DLD1 (cell line): Measurements from ENCODE around the gene CRISPLD2.
"Not testable (repeated sequence)": the region's sequence is repeated elsewhere in the genome, so short reads cannot be mapped to it uniquely, and the experiment has no call there.

ENCODE experiments used
- in situ Hi-C: cut with HindIII; loops from 2 replicates; pipeline ENCODE4 v1.10.0; 2017; ENCODE audit warnings: low sequenced_read_pairs

Gene CRISPLD2

GRCh38 chr16:84926462-84926861 lies 106.7 kb downstream of the CRISPLD2 start:
- in situ Hi-C loops, result loop anchor here (5.0 kb wide), 1 partner anchor 39 kb away; no protein-coding TSS in a partner anchor

GRCh38 chr16:84927621-84928591 lies 108.1 kb downstream of the CRISPLD2 start:
- in situ Hi-C loops, result loop anchor here (5.0 kb wide), 1 partner anchor 41 kb away; no protein-coding TSS in a partner anchor

DNA sequence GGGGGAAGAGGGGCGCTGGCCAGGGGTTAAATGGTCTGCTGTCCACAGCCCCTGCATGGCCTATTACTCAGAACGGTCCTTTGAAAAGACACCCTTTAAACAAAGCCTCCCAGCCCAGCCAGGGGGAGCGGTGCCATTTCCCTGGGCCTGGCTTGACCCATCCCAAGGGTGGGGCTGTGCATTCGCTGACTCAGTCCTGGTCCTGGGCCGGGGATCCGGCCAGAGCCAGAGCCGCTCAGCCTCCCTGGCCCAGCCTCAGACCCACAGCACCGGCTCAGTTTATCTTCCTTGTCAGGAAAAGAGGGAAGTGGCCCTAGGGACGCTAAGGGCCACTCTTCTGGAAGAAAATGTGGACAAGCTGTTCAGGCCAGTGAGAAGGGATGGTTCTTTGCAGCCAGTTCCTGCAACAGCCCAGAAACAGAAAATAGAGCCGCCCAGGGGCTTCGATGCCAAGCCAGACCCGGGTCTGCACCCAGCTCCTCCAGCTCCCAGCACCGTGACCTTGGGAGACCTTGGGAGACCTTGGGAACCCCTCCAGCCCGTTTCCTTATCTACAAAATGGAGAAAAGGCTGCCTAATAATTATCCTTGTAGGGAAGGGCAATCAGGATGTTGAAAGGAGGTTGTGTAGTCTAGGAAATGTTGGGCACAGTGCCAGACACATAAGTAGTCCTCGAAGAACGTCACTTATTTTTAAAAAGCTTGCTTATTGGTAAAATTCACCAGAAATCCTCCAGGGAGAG lies 109.1 kb downstream of the CRISPLD2 start:
- in situ Hi-C loops, result loop anchor here (5.0 kb wide), 1 partner anchor 42 kb away; no protein-coding TSS in a partner anchor

DNA sequence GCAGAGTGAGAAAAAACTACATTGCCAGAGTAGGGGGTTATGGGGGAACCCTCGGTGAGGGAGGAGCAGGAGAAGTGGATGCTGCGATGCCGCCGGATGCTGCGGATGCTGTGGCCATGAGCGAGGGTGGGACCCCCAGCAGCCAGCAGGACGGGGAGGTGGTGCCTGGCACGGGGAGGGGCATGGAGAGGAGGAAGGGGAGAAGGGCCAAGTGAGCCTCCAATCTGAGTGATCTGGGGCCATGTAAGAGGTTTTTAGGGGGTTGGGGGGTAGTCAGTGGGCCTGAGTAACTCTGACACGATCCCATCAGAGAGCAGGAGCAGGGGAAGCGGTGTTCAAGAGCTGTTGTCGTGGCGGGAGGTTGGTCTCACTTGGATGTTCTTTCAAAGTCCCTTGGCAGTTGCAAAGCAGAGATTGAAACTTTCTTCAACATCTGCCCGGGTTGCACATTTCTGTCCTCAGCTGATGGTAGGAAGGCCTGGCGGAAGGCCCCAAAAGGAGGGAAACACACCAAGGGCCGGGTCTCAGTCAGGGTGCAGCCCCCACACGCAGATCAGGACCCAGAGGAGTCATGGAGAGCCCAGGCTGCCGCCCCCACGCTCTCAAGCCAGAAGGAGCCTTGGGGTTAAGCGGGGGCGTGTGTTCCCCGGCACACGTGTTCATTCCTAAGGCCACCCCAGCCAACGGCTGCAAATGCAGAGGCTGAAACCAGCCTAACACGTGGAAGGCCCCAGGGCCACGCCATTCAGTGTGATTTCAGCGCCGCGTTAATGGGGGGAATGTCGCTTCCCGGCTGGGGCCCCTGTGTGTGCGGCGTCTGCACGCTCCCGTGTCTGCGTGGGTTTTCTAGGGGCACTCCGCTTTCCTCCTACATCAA lies 109.9 kb downstream of the CRISPLD2 start:
- in situ Hi-C loops, result loop anchor here (5.0 kb wide), 1 partner anchor 42 kb away; no protein-coding TSS in a partner anchor

DNA sequence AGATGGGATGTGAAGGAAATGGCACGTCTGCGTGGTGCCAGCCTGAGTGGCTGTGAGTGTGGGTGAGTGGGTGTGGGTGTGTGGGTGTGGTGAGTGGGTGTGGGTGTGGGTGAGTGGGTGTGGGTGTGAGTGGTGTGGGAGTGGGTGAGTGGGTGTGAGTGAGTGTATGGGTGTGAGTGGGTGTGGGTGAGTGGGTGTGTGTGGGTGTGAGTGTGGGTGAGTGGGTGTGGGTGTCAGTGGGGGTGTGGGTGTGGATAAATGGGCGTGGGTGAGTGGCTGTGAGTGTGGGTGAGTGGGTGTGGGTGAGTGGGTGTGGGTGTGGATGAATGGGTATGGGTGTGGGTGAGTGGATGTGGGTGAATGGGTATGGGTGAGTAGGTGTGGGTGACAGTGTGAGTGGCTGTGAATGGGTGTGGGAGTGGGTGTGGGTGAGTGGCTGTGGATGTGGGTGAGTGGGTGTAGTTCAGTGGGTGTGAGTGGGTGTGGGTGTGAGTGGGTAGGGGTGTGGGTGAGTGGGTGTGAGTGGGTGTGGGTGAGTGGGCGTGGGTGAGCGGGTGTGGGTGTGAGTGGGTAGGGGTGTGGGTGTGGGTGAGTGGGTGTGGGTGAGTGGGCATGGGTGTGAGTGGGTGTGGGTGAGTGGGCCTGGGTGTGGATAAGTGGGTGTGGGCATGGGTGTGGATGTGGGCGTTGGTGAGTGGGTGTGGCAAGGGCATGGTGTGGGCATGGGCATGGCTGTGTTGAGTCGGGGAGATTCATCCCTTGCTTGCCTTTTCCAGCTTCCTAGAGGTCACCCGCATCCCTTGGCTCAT lies 110.7 kb downstream of the CRISPLD2 start:
- in situ Hi-C loops, result no loop called here

DNA sequence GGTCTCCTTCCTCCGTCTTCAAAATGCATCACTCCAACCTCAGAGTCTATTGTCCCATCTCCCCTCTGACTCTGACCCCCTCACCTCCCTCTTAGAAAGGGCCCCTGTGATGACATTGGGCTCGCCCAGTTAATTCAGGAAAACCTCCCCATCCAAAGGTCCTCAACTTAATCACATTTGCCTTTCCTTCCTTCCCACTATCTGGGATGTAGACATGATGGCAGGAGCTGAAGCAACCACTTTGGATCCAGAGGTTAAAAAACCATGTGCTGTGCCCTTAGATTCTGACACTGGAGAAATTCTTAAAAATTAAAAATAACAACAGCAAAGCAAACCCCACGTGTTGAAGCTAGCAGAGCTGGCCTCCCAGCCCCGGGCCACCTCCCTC lies 111.3 kb downstream of the CRISPLD2 start:
- in situ Hi-C loops, result no loop called here

DNA sequence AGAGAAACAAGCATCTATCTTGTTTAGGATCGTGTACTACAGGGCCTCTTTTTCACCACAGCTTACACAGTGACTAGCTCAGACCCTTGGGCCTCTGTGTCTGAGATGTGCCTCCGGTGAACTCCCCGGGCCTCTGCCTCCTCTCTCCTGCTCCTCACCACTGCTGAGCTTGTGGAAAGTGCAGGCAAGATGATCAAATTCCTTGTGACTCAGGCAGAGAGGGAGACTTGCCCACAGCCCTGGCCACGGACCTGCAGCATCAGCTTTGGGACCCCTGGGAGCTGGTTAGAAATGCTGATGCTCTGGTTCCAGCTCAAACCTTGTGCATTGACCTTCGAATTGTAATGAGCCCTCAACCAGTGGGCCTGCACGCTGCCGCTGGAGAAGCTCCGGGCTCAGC lies 111.7 kb downstream of the CRISPLD2 start:
- in situ Hi-C loops, result no loop called here

DNA sequence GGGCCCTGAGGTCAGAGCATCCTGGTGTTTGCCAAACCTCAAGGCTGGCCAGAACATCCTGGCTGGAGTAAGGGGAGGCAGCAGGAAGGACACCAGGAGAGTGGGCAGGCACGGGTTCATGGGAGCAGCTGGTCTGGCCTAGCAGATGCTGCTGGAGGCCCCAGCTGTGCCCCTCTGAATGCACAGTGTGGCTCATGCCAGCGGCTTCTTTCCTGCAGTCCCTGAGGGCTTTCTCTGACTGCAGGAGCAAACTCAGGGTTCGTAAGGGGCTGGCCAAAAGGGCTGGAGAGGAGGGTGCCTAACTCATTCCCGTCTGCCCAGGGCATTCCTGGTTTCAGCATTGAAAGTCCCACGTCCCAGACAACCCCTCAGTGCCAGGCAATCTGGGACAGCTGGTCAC lies 112.9 kb downstream of the CRISPLD2 start:
- in situ Hi-C loops, result no loop called here

GRCh38 chr16:84933774-84934631 lies 114.2 kb downstream of the CRISPLD2 start:
- in situ Hi-C loops, result no loop called here

GRCh38 chr16:84937196-84938005 lies 117.6 kb downstream of the CRISPLD2 start:
- in situ Hi-C loops, result no loop called here

GRCh38 chr16:84938616-84939015 lies 118.8 kb downstream of the CRISPLD2 start:
- in situ Hi-C loops, result not testable (repeated sequence)

DNA sequence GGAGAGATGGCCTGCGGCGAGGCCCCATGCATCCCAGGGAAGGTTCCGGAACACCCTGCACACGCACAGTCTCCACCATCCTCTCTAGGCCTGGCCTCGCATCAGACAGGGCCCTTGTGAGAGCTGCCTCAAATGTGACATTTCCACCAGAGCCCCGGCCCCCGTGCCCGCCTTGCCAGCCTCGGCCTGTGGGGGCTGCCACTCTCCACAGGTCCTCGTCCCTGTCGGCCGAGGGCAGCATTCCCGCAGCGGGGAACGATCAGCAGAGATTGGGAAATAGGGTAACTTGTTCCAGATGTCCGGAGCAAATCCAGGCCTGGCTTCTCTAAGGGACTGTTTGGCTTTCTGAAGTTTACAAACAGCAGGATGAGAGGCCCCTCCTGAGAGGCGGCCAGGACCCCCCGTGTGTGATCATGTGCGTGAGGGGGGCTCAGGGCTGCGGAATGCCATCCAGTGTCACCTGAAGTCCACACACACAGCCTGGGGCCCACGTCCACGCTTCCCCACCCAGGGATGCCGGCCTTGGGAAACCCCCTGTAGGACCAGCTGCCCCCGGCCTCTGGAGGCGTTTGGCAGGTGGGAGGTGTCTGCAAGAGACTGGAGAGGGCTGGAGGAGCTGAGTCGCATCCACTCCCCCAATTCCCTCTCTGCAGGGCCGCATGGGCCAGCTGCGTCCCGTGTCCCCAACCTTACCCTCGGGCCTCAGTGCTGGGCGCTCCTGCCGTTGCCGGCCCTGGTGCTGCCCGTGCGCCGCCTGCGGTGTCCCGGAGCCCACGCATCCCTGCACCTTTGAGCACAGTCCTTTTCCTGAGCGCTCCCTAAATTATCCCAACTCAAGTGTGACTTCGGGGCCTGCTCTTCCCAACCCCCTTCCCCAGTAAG lies 121.1 kb downstream of the CRISPLD2 start:
- in situ Hi-C loops, result no loop called here

DNA sequence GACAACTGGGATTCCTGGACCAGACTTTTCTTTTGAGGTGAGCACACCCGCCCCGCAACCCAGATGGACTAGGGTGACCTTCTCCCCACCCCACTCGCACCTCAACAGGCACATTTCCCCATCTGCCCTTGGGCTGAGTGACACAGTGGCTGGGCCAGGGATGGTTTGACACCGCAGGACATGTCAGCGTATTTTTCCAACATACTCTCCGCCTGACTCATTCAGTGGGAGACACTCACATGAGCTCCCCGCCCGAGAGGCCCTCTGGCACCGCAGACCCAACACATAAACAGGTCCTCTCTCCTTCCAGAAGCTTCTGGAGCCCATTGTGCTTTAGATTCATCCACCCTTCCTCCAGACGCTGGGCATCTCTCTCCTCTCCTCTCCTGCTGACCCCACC lies 122.1 kb downstream of the CRISPLD2 start:
- in situ Hi-C loops, result no loop called here

- in situ Hi-C loops, result no loop called here
Observed at GRCh38 chr16:84942786-84943185, 123.0 kb downstream of the CRISPLD2 start.

DNA sequence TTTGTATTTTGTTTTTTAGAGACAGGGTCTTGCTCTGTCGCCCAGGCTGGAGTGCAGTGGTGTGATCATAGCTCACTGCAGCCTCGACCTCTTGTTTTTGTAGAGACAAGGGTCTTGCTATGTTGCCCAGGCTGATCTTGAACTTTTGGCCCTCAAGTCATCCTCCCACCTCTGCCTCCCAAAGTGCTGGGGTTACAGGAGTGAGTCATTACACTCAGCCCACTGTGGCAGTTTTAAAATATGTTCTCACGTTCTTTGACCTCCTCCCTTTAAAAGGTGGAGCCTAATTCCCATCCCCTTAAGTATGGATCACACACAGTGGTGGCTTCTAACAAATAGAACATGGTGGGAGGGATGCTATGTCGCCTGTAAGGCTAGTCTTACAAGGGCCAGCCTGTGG lies 123.8 kb downstream of the CRISPLD2 start:
- in situ Hi-C loops, result no loop called here

DNA sequence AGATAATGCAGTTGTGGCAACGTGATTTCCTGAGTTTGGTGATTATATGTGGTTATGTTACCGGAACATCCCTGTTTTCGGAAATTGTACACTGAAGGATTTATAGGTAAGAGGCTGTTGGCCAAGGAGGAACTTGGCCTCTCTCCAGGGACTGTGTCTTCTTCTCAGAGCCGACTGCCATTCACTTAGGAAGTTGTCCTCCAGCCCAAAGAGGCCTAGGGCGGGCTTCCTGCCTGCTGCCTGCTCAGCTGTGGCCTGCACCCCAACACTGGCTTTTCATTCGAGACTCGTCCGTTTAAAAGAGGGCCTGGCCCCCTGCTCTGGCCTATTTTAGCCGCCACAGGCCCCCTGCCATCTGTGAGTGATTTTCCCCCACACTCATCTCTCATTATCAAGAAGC lies 127.2 kb downstream of the CRISPLD2 start:
- in situ Hi-C loops, result no loop called here
